Heart left ventricle (tissue), 13 donors: ENCODE data around the gene SH3RF3.

ENCODE experiments used
- POLR2A ChIP-seq, 2 donors: fragments of 450-650 bp; IDR thresholded peaks; one replicate each; pipeline ENCODE4 v1.6.1; 2017; ENCODE audit warnings: antibody characterized with exemption in 2 of 2, mild to moderate bottlenecking in 2 of 2, moderate library complexity in 2 of 2
- TF ChIP-seq, protein P1 (sequence below), 12 donors: fragments of 200-600 bp; sonication (generic) in 4 of 12; IDR thresholded peaks; one replicate each; pipeline versions ENCODE4 v1.5.0 to v1.8.0; 2018 to 2022; ENCODE audit warnings: antibody characterized with exemption in 12 of 12, mild to moderate bottlenecking in 5 of 12
- donor health status: ischemic (EF 13 %, LVEDD 7.1; RV severe dilation, severe dysfunction).
- donor health status: DM: no; HTN: yes; CAD: no.
- donor health status: DM: no; HTN: no; CAD: no.
- donor health status: ischemic (EF 25% LVEDD 6.9; RV normal size, moderate dysfunction).
- donor health status: ischemic (EF 25% LVEDD 5.7; RV mildly dilated, moderate dysfunction).
- donor health status: ischemic (EF 35%, LVEDD 5.7; RV mildly dilated, moderate dysfunction).
- donor health status: nonischemic (EF 11% LVEDD 7.7; RV severe dilation, severe dysfunction).
- donor health status: DM: yes; HTN: yes; CAD: no.
- donor health status: PGD.
- donor health status: ischemic (EF 29% LVEDD 5.4; RV normal size, mild dysfunction).
- donor health status: nonischemic (EF 23%, LVEDD 6.1; RV moderate dilation, normal function).

DNA sequence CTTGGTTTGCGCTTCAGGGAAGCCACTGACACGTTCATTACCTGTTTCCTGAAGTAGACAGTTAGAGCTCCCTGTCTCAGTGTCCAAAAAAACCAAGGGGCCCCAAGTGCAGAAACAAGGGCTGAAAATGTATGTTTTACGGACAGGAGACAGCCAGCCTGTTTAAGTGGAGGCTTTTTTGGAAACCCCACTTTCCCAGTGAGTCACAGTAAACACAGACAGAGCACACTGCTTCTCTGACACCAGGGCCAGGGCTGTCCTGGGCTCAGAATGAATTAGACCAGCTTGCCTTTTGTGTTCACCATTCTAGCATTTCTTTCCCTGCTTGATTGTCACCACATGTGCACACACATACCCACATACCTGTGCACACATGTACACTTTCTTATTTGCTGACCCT lies 128.6 kb downstream of the SH3RF3 start:
- TF ChIP-seq, protein P1, sequence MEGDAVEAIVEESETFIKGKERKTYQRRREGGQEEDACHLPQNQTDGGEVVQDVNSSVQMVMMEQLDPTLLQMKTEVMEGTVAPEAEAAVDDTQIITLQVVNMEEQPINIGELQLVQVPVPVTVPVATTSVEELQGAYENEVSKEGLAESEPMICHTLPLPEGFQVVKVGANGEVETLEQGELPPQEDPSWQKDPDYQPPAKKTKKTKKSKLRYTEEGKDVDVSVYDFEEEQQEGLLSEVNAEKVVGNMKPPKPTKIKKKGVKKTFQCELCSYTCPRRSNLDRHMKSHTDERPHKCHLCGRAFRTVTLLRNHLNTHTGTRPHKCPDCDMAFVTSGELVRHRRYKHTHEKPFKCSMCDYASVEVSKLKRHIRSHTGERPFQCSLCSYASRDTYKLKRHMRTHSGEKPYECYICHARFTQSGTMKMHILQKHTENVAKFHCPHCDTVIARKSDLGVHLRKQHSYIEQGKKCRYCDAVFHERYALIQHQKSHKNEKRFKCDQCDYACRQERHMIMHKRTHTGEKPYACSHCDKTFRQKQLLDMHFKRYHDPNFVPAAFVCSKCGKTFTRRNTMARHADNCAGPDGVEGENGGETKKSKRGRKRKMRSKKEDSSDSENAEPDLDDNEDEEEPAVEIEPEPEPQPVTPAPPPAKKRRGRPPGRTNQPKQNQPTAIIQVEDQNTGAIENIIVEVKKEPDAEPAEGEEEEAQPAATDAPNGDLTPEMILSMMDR (IDR thresholded peaks at IDR 0.05) = no peak
- TF ChIP-seq POLR2A (IDR thresholded peaks at IDR 0.05) = no peak
